ENCODE measurements around the gene ERC2.
"Not testable (repeated sequence)": the region's sequence is repeated elsewhere in the genome, so short reads cannot be mapped to it uniquely, and the experiment has no call there.

ERC2 gene

DNA sequence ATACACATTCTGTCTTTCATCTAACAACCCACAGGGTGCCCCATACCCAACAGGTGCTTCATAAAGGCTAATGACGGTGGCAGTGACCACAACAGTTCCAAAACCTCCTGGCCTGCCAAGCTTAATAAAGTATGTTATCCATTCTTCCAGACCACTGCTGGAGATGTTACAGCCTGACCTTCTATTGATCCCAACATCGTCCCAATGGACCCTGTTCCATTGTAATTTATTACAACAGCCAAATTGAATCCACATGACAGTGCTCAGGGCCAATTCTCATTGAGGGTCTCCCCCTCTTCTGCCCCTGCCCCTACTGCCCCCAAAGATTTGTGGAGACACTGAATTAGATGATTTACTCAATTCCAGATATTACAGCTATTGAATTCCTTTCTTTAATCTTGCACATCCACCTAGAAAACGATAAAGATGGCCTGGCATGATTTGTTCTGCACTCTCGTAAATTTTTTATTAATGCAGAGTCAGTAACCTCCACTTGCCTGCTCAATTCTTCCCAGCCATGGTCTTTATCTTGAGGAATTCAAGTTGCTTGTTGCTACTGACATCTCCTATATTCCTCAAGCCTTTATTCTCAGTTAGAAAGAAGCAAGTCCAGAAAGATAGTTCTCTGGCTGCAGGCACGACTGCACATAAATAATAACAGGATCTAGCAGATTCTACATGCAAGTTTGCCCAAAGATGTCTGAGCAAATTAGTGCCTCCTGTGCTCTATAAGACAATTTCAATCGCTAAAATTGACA lies 407.6 kb downstream of the ERC2 start:
- DNase-seq (ENCODE audit: low read depth), result no peak

- no peak for DNase-seq (ENCODE audit: low read depth)
Measured at GRCh38 chr3:56059731-56060130, 408.5 kb downstream of the ERC2 start.

DNA sequence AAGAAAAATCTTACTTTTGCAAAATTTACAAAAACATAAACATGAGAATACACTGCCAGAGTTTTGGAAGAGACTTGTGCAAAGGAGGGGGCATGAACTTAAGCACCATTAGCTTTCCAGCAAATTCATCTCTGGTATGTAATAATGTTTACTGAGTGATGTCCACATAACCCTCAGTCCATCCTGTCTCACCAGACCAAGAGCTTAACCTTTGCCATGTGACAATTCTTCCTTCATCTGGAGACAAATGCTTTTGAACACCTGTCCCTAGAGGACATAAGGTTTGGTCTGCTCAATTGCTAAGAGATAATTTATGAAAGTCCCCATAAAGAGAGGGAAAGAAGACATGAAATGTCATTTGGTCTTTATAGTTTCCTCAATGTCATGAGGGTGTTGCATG lies 412.3 kb downstream of the ERC2 start:
- no peak for DNase-seq (ENCODE audit: low read depth)

GRCh38 chr3:56055546-56055945 lies 412.7 kb downstream of the ERC2 start:
- no peak for DNase-seq (ENCODE audit: low read depth)

DNA sequence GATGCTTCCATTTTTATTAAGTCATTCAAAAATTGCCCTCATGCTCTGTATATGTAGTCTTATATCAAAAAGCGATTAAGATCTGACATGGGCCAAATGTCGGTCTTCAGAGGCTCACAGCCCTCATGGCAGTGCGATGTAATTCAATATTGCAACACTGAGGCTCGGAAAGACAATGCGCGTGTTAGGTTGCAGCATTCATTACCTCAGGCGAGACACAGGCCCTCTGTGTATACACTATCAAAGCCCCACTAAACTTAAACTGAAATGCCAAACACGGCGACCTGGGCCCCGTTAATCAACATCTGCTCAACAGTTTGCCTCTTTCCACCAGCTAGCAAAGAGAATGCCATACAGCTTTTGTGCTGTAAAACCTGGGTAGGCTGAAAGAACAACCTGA lies 413.4 kb downstream of the ERC2 start:
- DNase-seq (ENCODE audit: low read depth), result no peak

- DNase-seq (ENCODE audit: low read depth), result no peak
Measured at GRCh38 chr3:56053727-56054126, 414.5 kb downstream of the ERC2 start.

GRCh38 chr3:56052188-56052587 lies 416.1 kb downstream of the ERC2 start:
- no peak for DNase-seq (ENCODE audit: low read depth)

GRCh38 chr3:56051052-56051451 lies 417.2 kb downstream of the ERC2 start:
- DNase-seq (ENCODE audit: low read depth), result no peak

- DNase-seq (ENCODE audit: low read depth), result no peak
Measured at GRCh38 chr3:56048946-56049345, 419.3 kb downstream of the ERC2 start.

- no peak for DNase-seq (ENCODE audit: low read depth)
Measured at GRCh38 chr3:56048331-56048730, 419.9 kb downstream of the ERC2 start.

DNA sequence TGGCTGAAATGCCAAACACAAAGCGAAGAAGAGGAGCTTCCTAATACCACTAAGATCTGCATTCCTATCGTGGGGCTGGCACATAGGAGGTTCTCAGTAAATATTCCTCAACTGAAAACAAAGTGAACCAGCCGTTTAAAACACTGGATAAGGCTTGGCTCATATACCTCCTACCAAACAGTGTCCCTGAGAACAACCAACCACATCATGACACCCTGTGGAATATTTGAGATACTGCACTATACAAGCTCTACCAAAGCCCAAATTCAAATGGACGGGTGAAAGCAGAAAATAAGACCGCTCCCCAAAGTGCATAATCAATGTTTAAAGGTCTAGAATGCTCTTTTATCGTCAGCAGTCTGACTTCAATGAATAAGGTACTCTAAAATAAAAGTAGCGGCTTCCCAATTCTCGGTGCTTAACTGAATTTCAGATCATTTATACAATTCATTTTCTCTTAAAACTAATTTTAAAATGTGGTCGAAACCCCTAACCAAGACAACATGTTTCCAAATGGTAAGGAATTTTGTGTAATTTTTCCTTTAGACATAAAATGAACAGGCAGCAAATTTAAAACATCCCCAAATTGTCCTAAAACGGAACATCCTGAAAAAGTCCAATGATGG lies 425.8 kb downstream of the ERC2 start:
- no peak for DNase-seq (ENCODE audit: low read depth)

GRCh38 chr3:56025326-56025725 lies 442.9 kb downstream of the ERC2 start:
- DNase-seq (ENCODE audit: low read depth), result no peak

DNA sequence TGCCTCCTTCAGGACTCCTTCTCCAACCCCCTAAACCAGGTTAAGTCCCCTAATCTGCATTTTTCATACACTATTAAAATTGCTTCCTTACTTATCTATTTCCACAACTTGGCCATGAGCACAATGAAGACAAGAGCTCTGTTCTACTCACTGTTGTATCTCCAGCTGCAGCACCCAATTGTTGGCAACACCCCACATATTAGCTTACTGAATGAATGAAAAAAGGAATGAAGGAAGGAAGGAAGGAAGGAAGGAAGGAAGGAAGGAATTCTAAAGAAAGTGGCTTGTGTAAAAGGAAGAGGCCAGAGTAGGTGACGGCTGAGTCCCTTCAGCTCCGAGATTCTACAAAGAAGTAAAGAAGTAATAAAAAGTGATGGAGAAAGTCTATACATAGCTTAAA lies 444.7 kb downstream of the ERC2 start:
- DNase-seq (ENCODE audit: low read depth), result no peak

- DNase-seq (ENCODE audit: low read depth), result no peak
Measured at GRCh38 chr3:56022619-56023018, 445.6 kb downstream of the ERC2 start.

DNA sequence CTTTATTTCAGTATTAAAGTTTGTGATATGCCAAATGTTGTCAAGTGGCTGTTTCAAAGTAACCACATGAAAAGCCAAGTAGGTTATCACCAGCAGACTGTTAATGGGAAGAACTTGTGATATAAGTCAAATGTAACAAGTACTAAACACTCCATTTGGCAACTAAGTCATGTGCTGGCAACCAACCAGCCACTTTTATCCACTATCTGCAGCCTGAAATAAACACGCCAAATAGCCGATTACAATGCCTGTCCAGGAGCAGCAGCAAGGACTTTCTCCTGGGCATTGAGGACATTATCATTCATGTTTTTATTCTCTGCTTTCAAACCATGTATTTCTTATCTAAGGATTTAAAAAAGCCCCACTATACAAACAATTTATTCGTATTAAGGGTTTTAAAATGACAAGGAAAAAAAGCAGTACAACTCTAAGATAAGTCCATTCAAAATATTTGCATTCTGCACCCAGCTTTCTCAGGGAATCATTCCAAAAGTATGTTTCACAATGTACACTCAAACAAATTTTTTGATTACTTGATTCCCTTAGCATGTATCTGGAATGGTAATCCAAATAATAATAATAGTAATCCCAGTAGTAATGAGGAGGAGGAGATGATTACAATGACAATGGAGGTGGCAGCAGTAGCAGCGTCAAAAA lies 448.6 kb downstream of the ERC2 start:
- DNase-seq (ENCODE audit: low read depth), result no peak

DNA sequence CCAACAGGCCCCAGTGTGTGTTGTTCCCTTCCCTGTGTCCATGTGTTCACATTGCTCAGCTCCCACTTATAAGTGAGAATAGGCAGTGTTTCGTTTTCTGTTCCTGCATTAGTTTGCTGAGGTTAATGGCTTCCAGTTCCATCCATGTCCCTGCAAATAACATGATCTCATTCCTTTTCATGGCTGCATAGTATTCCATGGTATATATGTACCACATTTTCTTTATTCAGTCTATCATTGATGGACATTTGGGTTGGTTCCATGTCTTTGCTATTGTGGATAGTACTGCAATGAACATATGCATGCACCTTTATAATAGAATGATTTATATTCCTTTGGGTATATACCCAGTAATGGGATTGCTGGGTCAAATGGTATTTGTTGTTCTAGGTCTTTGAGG lies 452.9 kb downstream of the ERC2 start:
- not testable (repeated sequence) for DNase-seq (ENCODE audit: low read depth)

- DNase-seq (ENCODE audit: low read depth), result no peak
Measured at GRCh38 chr3:56012721-56013120, 455.5 kb downstream of the ERC2 start.

- no peak for DNase-seq (ENCODE audit: low read depth)
Measured at GRCh38 chr3:56005196-56005805, 463.0 kb downstream of the ERC2 start.

DNA sequence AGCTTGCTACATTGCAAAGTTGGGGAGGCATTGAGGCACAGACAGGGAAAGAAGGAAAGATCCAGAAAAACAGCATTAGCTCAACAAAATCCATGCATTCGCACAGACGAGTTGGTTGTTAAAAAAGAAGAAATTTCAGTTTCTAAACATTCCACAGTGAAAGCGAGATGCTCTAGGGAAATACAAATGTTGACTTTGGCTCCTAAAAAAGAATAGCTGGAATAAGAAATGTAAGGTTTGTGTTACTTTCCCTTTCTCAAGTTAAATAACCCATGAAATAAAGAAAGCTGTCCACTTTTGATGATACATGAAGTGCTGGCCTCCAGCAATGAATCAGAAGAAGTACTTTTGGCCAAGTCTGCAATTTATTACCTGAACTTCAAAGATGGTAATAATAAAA lies 465.1 kb downstream of the ERC2 start:
- no peak for DNase-seq (ENCODE audit: low read depth)

DNA sequence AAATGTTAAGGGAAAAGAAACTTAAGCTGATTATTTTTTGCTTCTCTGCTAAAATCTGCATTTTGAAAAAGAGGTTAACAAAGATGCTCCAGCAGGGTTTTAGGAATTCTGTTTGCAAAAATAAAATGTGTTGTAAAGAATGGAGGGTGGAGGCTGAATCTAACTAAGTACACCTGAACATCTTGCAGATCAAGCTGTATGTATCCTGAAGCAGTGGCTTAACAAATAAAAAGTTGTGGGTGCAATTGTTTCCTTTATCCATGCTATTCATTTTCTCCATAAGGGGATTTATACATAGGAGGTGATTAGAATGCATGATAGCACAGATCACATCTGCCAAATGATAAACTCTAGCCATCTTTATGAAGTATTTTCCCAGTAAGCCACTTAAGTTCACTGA lies 466.3 kb downstream of the ERC2 start:
- DNase-seq (ENCODE audit: low read depth), result no peak

DNA sequence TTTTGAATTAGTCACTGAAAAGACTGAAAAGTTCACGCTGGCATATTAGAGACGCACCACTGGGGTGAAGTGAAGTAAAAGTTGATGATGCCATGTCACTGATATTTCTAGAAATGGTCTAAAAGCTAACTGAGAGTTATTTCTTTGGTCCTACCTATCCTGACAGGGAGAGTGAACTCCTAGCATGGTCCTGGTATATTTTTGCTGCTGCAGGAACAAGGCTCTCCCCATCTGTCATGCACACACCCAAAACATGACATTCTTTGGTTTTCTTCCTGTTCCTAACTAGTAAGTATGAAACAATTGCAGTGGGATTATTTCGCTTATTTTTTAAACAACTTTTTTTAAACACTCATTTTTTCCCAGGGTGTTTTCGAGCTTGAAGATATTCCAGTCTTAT lies 466.7 kb downstream of the ERC2 start:
- no peak for DNase-seq (ENCODE audit: low read depth)

- no peak for DNase-seq (ENCODE audit: low read depth)
Measured at GRCh38 chr3:55989366-55989765, 478.9 kb downstream of the ERC2 start.

DNA sequence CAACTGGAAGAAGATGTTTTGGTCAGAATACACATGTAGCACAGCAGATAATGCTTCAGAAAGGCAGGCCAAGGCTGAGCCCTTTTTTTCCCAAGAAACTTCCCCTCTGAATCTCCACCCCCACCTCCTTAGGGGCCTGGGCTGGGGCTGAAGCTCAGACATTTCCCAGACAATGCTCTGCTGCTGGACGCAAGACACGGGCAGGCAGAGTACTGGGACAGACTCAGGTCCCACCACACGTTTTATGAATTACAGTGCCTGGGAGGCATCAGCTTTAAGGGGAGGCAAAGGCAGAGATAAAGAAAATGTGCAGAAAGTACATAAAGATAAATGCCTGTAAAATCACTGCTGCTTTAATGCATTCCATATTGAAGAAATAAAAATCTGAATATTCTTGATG lies 479.4 kb downstream of the ERC2 start:
- DNase-seq (ENCODE audit: low read depth), result no peak
